HepG2 (cell line): Measurements from ENCODE around the gene STEAP1B.

Experiments
- CHD4 ChIP-seq: fragments of 200-600 bp; sonication (generic); IDR thresholded peaks from 2 replicates; pipeline ENCODE4 v1.7.0; 2017; ENCODE audit warnings: mild to moderate bottlenecking, low read length, borderline replicate concordance
- KMT2B ChIP-seq: IDR thresholded peaks from 2 replicates; pipeline ENCODE4 v1.6.1; 2016; ENCODE audit warnings: missing genetic modification reagents, missing compliant biosample characterization
- SMC3 ChIP-seq: IDR thresholded peaks from 2 replicates; pipeline ENCODE4 v1.6.1; 2011; ENCODE audit warnings: low read length, improper control_type of control experiment
- SRF ChIP-seq: IDR thresholded peaks from 2 replicates; pipeline ENCODE4 v1.6.1; 2011; ENCODE audit warnings: mild to moderate bottlenecking, low read depth, low read length, moderate library complexity
- ZBTB7B ChIP-seq: sonication (generic); formaldehyde crosslinking; IDR thresholded peaks from 2 replicates; pipeline ENCODE4 v1.4.0; 2020; ENCODE audit warnings: missing genetic modification reagents
- ZNF101 ChIP-seq: sonication (generic); formaldehyde crosslinking; IDR thresholded peaks from 2 replicates; pipeline ENCODE4 v1.4.0; 2020; ENCODE audit warnings: mild to moderate bottlenecking, low read depth, missing genetic modification reagents, borderline replicate concordance
- TF ChIP-seq, protein P1 (sequence below): sonication (generic); formaldehyde crosslinking; IDR thresholded peaks from one replicate; pipeline ENCODE4 v1.5.1; 2020; ENCODE audit warnings: mild to moderate bottlenecking, missing genetic modification reagents; ENCODE audit errors: not compliant biosample characterization
- TF ChIP-seq, protein P2 (sequence below): fragments of 450-650 bp; IDR thresholded peaks from 2 replicates; pipeline ENCODE4 v1.6.1; 2017
- TF ChIP-seq, protein P3 (sequence below): sonication (generic); formaldehyde crosslinking; IDR thresholded peaks from 2 replicates; pipeline ENCODE4 v1.5.0; 2020; ENCODE audit warnings: mild to moderate bottlenecking, missing genetic modification reagents, moderate library complexity

DNA sequence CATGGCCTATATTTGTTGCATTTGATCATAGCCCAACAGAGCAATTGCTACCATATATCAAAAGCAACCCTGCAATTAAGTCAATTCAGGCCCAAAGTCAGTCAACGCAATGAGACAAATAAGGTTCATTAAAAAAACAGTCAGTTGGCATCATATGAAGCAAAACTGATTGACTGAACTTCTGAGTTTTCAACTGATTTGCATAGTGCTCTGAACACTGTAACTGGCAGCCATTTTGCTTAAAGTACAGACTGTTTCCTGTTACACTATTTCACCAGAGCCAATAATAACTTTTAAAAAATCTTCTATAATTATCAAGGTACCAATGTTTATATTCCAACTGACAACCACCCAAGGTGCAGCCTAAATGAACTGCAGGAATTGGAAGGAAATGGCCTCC, 74.6 kb downstream of the STEAP1B start:
- TF ChIP-seq, protein P1, sequence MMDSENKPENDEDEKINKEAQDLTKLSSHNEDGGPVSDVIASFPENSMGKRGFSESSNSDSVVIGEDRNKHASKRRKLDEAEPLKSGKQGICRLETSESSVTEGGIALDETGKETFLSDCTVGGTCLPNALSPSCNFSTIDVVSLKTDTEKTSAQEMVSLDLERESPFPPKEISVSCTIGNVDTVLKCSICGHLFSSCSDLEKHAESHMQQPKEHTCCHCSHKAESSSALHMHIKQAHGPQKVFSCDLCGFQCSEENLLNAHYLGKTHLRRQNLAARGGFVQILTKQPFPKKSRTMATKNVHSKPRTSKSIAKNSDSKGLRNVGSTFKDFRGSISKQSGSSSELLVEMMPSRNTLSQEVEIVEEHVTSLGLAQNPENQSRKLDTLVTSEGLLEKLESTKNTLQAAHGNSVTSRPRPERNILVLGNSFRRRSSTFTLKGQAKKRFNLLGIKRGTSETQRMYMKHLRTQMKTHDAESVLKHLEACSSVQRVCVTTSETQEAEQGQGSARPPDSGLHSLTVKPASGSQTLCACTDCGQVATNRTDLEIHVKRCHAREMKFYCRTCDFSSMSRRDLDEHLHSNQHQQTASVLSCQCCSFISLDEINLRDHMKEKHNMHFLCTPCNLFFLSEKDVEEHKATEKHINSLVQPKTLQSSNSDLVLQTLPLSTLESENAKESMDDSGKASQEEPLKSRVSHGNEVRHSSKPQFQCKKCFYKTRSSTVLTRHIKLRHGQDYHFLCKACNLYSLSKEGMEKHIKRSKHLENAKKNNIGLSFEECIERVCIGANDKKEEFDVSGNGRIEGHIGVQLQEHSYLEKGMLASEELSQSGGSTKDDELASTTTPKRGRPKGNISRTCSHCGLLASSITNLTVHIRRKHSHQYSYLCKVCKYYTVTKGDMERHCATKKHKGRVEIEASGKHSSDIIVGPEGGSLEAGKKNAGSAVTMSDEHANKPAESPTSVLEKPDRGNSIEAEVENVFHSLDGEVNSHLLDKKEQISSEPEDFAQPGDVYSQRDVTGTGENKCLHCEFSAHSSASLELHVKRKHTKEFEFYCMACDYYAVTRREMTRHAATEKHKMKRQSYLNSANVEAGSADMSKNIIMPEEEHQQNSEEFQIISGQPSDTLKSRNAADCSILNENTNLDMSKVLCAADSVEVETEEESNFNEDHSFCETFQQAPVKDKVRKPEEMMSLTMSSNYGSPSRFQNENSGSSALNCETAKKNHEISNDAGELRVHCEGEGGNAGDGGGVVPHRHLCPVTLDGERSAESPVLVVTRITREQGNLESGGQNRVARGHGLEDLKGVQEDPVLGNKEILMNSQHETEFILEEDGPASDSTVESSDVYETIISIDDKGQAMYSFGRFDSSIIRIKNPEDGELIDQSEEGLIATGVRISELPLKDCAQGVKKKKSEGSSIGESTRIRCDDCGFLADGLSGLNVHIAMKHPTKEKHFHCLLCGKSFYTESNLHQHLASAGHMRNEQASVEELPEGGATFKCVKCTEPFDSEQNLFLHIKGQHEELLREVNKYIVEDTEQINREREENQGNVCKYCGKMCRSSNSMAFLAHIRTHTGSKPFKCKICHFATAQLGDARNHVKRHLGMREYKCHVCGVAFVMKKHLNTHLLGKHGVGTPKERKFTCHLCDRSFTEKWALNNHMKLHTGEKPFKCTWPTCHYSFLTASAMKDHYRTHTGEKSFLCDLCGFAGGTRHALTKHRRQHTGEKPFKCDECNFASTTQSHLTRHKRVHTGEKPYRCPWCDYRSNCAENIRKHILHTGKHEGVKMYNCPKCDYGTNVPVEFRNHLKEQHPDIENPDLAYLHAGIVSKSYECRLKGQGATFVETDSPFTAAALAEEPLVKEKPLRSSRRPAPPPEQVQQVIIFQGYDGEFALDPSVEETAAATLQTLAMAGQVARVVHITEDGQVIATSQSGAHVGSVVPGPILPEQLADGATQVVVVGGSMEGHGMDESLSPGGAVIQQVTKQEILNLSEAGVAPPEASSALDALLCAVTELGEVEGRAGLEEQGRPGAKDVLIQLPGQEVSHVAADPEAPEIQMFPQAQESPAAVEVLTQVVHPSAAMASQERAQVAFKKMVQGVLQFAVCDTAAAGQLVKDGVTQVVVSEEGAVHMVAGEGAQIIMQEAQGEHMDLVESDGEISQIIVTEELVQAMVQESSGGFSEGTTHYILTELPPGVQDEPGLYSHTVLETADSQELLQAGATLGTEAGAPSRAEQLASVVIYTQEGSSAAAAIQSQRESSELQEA (CRISPR knock-in tag): no peak
- TF ChIP-seq CHD4 (no peak), KMT2B (CRISPR knock-in tag) (no peak), ZBTB7B (no peak), SMC3 (no peak), SRF (no peak), ZNF101 (CRISPR knock-in tag) (no peak)
- TF ChIP-seq, protein P2, sequence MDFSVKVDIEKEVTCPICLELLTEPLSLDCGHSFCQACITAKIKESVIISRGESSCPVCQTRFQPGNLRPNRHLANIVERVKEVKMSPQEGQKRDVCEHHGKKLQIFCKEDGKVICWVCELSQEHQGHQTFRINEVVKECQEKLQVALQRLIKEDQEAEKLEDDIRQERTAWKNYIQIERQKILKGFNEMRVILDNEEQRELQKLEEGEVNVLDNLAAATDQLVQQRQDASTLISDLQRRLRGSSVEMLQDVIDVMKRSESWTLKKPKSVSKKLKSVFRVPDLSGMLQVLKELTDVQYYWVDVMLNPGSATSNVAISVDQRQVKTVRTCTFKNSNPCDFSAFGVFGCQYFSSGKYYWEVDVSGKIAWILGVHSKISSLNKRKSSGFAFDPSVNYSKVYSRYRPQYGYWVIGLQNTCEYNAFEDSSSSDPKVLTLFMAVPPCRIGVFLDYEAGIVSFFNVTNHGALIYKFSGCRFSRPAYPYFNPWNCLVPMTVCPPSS: no peak
- TF ChIP-seq, protein P3, sequence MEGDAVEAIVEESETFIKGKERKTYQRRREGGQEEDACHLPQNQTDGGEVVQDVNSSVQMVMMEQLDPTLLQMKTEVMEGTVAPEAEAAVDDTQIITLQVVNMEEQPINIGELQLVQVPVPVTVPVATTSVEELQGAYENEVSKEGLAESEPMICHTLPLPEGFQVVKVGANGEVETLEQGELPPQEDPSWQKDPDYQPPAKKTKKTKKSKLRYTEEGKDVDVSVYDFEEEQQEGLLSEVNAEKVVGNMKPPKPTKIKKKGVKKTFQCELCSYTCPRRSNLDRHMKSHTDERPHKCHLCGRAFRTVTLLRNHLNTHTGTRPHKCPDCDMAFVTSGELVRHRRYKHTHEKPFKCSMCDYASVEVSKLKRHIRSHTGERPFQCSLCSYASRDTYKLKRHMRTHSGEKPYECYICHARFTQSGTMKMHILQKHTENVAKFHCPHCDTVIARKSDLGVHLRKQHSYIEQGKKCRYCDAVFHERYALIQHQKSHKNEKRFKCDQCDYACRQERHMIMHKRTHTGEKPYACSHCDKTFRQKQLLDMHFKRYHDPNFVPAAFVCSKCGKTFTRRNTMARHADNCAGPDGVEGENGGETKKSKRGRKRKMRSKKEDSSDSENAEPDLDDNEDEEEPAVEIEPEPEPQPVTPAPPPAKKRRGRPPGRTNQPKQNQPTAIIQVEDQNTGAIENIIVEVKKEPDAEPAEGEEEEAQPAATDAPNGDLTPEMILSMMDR (CRISPR knock-in tag): no peak
